Gastroesophageal sphincter (tissue), 3 donors: ENCODE measurements around the gene KLHL8.

Source experiments
- POLR2AphosphoS5 ChIP-seq: sonication (generic); formaldehyde crosslinking; IDR thresholded peaks from one replicate; pipeline ENCODE4 v1.6.1; 2017; ENCODE audit warnings: antibody characterized with exemption
- TF ChIP-seq, protein P1 (sequence below), 4 experiments: fragments of 200-600 bp in 2 of 4; fragments of 450-650 bp in 2 of 4; sonication (generic) in 1 of 4; IDR thresholded peaks; one replicate each; pipeline ENCODE4 v1.5.1; 2017 to 2019; ENCODE audit warnings: antibody characterized with exemption in 4 of 4, mild to moderate bottlenecking in 2 of 4, moderate library complexity in 2 of 4

DNA sequence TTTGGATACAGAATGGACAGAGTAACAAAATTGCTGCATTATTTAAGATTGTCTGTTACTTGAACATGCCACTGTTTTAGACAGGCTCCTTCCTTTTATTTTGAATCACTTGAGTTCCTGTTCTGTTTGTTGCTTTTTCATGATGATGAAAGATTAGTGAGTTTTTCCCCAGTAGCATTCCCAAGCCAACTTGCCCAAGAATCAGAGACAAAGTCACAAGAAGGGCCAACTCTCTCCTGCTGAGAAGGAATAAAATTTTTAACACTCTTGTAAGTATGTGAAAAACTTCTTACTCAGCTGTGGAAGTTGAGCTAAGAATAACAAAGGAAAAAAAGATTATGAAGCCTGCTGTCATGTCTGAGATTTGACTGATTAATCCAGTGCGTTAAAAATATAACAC lies 104.2 kb downstream of the KLHL8 start:
- TF ChIP-seq, protein P1, sequence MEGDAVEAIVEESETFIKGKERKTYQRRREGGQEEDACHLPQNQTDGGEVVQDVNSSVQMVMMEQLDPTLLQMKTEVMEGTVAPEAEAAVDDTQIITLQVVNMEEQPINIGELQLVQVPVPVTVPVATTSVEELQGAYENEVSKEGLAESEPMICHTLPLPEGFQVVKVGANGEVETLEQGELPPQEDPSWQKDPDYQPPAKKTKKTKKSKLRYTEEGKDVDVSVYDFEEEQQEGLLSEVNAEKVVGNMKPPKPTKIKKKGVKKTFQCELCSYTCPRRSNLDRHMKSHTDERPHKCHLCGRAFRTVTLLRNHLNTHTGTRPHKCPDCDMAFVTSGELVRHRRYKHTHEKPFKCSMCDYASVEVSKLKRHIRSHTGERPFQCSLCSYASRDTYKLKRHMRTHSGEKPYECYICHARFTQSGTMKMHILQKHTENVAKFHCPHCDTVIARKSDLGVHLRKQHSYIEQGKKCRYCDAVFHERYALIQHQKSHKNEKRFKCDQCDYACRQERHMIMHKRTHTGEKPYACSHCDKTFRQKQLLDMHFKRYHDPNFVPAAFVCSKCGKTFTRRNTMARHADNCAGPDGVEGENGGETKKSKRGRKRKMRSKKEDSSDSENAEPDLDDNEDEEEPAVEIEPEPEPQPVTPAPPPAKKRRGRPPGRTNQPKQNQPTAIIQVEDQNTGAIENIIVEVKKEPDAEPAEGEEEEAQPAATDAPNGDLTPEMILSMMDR (IDR thresholded peaks at IDR 0.05): no peak
- TF ChIP-seq POLR2AphosphoS5: no peak
